Fibroblast of lung (primary cell): ENCODE results near the gene TMC5.

Experiments
- EZH2 ChIP-seq: IDR thresholded peaks from 2 replicates; pipeline ENCODE4 v1.5.1; 2012; ENCODE audit warnings: low read length, control low read depth, mild to moderate bottlenecking; ENCODE audit errors: missing control alignments
- TF ChIP-seq, protein P1 (sequence below), 2 donors: IDR thresholded peaks in 1 of 2; conservative IDR thresholded peaks in 1 of 2; 1 replicate in 1 of 2; 2 replicates in 1 of 2; pipeline ENCODE4 v1.5.1; 2011 to 2012; ENCODE audit warnings: low read length in 2 of 2, control low read depth in 1 of 2, inconsistent platforms in 1 of 2, low read depth in 1 of 2, mild to moderate bottlenecking in 1 of 2

DNA sequence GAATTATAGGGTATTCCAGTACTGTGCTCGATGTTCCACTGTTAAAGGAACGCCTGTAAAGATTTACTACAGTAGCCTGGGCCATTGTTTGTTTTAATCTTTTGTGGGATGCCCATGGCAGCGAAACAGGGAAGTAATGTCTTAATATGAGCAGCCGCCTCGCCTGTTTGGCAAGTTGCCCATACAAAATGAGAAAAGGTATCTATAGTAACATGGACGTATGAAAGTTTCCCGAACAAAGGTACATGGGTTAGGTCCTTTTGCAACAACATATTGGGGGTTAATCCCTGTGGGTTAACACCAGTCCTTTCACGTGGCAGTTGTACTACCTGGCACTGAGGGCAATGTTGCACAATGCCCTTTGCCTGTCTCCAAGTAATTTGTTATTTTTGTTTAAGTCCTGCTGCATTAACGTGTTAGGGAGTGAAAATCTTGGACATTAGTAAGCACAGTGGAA, 21.1 kb upstream of the TMC5 start:
- TF ChIP-seq, protein P1, sequence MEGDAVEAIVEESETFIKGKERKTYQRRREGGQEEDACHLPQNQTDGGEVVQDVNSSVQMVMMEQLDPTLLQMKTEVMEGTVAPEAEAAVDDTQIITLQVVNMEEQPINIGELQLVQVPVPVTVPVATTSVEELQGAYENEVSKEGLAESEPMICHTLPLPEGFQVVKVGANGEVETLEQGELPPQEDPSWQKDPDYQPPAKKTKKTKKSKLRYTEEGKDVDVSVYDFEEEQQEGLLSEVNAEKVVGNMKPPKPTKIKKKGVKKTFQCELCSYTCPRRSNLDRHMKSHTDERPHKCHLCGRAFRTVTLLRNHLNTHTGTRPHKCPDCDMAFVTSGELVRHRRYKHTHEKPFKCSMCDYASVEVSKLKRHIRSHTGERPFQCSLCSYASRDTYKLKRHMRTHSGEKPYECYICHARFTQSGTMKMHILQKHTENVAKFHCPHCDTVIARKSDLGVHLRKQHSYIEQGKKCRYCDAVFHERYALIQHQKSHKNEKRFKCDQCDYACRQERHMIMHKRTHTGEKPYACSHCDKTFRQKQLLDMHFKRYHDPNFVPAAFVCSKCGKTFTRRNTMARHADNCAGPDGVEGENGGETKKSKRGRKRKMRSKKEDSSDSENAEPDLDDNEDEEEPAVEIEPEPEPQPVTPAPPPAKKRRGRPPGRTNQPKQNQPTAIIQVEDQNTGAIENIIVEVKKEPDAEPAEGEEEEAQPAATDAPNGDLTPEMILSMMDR (conservative IDR thresholded peaks at IDR 0.05 in 1 of 2, IDR thresholded peaks at IDR 0.05 in 1 of 2; ENCODE audit: low read depth in 1 of 2, low read length in 2 of 2): no peak
- TF ChIP-seq EZH2: no peak
